Activated CD8-positive, alpha-beta memory T cell treated with anti-CD3 and anti-CD28 coated beads, Interleukin-2, amount 50 U/mL, for 48 hours (primary cell): Measurements from ENCODE around the gene COQ3.
A peak's percentile ranks its signal among the peaks of the same experiment; 100 is the strongest.

Experiments used
- DNase-seq: peaks from one replicate; pipeline ENCODE4 v3.0.0-alpha.2; 2020

The COQ3 gene

DNA sequence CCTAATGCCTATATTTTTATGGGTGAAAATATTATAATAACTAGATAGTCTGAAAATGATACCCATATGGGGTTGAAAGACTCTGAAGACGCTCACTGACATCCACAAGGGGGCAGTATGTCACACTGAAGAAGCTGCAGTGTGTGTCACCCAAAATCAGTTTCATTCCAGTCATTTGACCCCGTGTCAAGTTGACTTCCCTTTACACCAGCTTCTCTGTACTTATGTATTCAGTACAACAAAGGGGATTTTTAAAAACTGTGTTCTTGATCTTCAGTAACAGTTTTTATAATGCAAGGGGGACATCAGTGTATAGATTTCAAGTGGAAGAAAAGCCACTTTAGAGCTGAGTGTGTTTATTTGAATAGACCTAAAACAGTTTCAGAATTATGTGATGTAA is 63.8 kb downstream of the COQ3 start:
- peak; percentile 61 for DNase-seq

DNA sequence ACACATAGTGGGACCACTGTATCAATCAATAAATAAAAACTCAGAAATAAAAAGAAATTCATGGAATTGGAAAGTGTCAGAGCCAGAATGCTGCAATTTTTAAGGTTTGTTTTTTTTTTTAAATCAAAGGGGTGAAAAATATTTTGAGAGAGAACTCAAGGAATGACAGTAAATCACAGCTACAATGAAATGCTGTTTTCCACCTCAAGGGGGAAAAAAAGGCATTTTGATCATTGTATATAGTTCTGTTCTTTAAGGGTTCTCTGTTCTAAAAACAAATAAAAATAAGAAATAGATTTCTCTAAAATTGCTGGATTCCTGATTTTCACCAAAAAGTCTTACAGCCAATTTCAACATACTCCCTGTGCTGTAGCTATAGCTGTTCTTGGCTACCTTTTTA is 69.0 kb downstream of the COQ3 start:
- no peak for DNase-seq
